GM20431 (cell line): ENCODE measurements around the gene GALC.
"Not testable (repeated sequence)": the region's sequence is repeated elsewhere in the genome, so short reads cannot be mapped to it uniquely, and the experiment has no call there.

ENCODE experiments used
- in situ Hi-C: fragments of 300-500 bp; cut with MseI, MboI; formaldehyde crosslinking; loops from one replicate; pipeline ENCODE4 v1.15.0; 2020; ENCODE audit warnings: low sequenced_read_pairs; ENCODE audit not compliant: unreplicated experiment

The GALC gene

GRCh38 chr14:87992718-87993628 lies at the start of gene GALC:
Gene GALC (minus strand): TSS chr14:87993182. CDS start chr14:87993164, 18 bp downstream.
- in situ Hi-C loops = no loop called here

DNA sequence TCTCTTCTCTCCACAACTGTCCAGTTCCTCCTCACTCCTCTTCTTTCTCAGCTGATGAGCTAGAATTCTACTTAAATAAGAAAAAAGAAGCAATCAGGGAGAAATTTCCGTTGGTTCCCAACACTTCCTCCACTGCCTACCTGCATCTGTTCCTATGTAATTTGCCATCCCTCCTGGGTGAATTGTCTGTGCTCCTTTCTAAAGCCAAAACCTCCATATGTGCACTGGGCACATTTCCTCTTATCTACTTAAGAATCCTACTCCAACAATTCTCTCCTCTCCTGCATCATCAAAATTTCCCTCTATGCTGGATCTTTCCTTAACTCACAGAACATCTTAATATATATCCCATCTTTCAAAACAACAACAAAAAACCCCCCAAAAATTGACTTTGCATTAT lies 47.2 kb upstream of the GALC start:
- in situ Hi-C loops = no loop called here

GRCh38 chr14:88039197-88039596 lies 46.2 kb upstream of the GALC start:
- in situ Hi-C loops = no loop called here

DNA sequence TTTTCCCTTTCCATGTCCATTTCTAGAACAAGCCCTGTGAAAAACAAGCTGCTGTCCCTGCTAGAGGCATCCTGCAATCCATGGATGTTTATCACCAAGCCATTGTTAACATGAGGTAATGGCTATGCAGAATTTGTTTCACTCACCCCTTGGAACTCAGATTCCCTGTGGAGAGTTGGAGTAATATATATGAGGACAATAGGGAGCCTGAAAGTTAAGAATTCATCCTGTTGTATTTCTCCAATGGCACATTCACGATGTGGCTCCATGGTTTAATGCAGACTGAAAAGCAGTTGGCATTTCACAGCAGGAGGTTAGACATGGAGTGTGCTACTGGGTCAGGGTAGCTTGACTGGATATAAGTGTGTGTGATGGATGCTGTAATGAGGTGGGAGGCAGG lies 44.3 kb upstream of the GALC start:
- in situ Hi-C loops = no loop called here

- in situ Hi-C loops = no loop called here
These were observed 43.4 kb upstream of the GALC start for GRCh38 chr14:88036422-88036821.

GRCh38 chr14:88034076-88034475 lies 41.1 kb upstream of the GALC start:
- in situ Hi-C loops = no loop called here

DNA sequence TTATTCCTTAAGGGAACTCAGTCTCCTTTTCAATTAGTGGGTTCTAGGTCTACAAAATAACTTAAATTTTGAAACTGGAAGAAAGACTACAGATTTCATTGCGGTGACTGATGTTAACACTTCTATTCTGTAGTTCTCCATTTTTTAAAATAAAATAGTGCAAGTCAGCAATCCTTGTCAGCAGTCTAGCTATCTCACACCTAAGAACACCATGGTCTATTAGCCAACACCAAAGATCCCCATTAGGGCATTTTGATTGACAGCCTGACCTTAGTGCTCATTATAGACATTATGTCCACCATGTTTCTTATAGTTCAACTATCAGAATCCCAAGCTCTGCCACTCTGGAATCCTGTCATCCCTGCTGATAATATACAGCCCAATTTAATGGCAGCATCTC lies 39.4 kb upstream of the GALC start:
- in situ Hi-C loops = no loop called here

DNA sequence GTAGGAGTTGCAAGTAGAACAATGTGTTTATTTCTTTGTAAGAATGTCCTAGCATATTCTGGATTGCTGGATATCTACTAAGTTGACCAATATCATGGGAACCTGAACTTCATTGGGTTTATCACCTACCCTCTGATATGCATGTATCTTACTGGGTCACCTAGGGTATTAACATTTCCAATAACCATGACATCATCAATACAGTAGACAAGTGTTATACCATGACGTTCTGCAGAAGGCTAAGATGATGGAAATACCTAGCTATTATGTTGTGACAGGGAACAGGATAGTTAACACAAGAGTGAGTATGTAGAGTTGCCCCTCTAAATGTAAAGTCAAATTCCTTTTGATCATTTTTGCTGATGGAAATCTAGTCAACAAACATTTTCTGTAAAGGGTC lies 37.9 kb upstream of the GALC start:
- in situ Hi-C loops = no loop called here

DNA sequence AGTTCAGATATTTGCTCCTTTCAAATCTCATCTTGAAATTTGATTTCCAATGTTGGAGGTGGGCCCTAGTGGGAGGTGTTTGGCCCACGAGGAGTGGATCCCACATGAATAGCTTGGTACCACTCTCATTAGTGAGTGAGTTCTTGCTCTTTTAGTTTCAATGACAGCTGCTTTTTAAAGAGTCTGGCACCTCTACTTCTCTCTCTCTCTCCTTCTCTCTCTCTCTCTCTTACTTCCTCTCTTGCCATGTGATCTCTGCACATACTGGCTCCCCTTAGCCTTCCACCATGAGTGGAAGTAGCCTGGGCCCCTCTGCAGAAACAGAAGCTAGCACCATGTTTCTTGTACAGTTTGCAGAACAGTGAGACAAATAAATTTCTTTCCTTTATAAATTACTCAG lies 37.1 kb upstream of the GALC start:
- in situ Hi-C loops = no loop called here

GRCh38 chr14:88029500-88029899 lies 36.5 kb upstream of the GALC start:
- in situ Hi-C loops = no loop called here

DNA sequence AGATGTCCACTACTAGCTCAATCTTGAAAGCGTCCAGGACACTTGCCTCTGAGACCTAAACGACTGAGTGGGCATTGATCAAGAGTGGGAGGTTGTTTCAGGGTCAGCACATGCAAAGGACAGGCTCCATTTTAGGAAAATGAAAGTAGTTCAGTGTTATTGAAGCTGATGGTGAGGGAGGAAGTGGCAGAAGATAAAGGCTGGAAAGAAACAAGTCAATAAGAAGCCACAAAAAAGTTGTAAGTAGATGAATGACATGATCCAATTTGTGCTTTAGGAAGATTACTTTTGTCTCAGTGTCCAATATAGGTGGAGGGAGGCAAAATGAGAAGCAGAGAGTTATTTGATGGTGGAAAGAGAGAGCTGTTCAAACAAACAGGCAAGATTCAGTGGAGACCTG lies 33.9 kb upstream of the GALC start:
- in situ Hi-C loops = no loop called here

GRCh38 chr14:88025313-88025712 lies 32.3 kb upstream of the GALC start:
- in situ Hi-C loops = no loop called here

DNA sequence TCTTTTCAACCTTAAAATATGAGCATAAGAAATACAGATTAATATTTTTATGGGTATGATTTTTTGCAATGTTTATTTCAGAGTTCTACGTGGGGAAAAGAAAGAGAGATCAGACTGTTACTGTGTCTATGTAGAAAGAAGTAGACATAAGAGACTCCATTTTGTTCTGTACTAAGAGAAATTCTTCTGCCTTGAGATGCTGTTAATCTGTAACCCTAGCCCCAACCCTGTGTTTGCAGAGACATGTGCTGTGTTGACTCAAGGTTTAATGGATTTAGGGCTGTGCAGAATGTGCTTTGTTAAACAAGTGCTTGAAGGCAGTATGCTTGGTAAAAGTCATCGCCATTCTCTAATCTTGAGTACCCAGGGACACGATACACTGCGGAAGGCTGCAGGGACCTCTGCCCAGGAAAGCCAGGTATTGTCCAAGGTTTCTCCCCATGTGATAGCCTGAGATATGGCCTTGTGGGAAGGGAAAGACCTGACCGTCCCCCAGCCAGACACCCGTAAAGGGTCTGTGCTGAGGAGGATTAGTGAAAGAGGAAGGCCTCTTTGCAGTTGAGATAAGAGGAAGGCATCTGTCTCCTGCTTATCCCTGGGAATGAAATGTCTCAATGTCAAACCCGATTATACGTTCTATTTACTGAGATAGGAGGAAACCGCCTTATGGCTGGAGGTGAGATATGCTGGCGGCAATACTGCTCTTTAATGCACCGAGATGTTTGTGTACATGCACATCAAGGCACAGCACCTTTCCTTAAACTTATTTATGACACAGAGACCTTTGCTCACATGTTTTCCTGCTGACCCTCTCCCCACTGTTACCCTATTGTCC lies 31.5 kb upstream of the GALC start:
- in situ Hi-C loops = not testable (repeated sequence)

- in situ Hi-C loops = no loop called here
These were observed 30.7 kb upstream of the GALC start for GRCh38 chr14:88023658-88024187.

- in situ Hi-C loops = no loop called here
These were observed 24.6 kb upstream of the GALC start for GRCh38 chr14:88017535-88017934.

- in situ Hi-C loops = no loop called here
These were observed 23.8 kb upstream of the GALC start for GRCh38 chr14:88016768-88017167.

- in situ Hi-C loops = no loop called here
These were observed 20.9 kb upstream of the GALC start for GRCh38 chr14:88013750-88014349.

- in situ Hi-C loops = no loop called here
These were observed 19.5 kb upstream of the GALC start for GRCh38 chr14:88012495-88012894.

DNA sequence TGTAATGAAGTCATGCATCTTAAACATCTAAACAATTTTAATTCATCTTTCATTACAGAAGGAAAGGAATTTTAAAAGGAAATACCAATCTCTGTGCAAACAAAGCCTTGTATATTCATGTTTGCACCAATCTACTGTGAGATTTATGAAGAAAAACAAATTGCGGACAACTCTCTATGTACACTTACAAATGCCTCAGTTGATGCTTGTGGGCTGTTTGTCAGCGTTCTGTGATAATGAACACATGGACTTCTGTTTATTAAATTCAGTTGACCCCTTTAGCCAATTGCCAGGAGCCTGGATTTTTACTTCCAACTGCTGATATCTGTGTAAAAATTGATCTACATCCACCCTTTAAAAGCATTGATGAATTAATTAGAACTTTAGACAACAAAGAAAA lies 17.3 kb upstream of the GALC start:
- in situ Hi-C loops = no loop called here

DNA sequence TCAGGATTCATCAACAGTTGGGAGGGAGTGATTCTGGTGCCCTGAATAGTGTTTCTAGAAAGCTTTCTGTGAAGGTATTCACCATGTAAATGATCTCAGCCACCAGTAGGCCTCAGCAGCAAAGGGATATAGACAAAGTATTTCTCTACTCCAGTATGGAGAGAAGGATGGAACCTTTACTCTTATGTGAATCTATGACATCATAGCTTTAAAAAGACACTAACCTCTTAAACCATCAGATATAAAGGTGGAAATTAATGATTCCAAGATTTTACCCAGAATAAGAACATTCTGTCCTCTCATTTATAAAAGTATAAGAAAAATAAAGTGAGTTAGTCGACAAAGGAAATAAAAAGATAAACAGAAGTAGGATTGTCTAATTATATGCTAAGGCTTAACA lies 16.5 kb upstream of the GALC start:
- in situ Hi-C loops = no loop called here
